Testis (tissue), 3 donors: ENCODE results near the gene ABHD17B. TPM values are rescaled to one million over a fixed set of nuclear protein-coding genes. Genes with fewer than 3 reads are reported as not detected.

Experiments
- DNase-seq: peaks from one replicate; pipeline ENCODE4 v3.0.0-alpha.2; 2019
- H3K27ac ChIP-seq, 2 donors: fragments of 200-600 bp; sonication (generic); one replicate each; pipeline ENCODE4 v1.5.1; 2019
- H3K27me3 ChIP-seq: fragments of 200-600 bp; sonication (generic); one replicate; pipeline ENCODE4 v1.5.1; 2019
- H3K36me3 ChIP-seq: fragments of 200-600 bp; sonication (generic); one replicate; pipeline ENCODE4 v1.5.1; 2017; ENCODE audit warnings: low read depth; ENCODE audit errors: missing control alignments
- H3K4me1 ChIP-seq: fragments of 200-600 bp; sonication (generic); one replicate; pipeline ENCODE4 v1.5.1; 2019
- H3K4me3 ChIP-seq, 2 donors: fragments of 200-600 bp; sonication (generic); one replicate each; pipeline ENCODE4 v1.5.1; 2017 to 2019
- H3K9me3 ChIP-seq: fragments of 200-600 bp; sonication (generic); one replicate; pipeline ENCODE4 v1.5.1; 2017
- CTCF ChIP-seq, 3 experiments: fragments of 450-650 bp in 2 of 3; fragments of 200-600 bp in 1 of 3; sonication (generic) in 1 of 3; IDR thresholded peaks; one replicate each; pipeline ENCODE4 v1.5.1; 2016 to 2019; ENCODE audit warnings: antibody characterized with exemption in 3 of 3, mild to moderate bottlenecking in 2 of 3, moderate library complexity in 1 of 3
- POLR2A ChIP-seq: fragments of 450-650 bp; IDR thresholded peaks from one replicate; pipeline ENCODE4 v1.6.1; 2017; ENCODE audit warnings: antibody characterized with exemption, mild to moderate bottlenecking, moderate library complexity
- WGBS, 2 donors: methylation state at CpG; one replicate each; pipeline ENCODE4 v1.1.5; 2018; 5-methylcytosine and 5-hydroxymethylcytosine counted together
- intact Hi-C: fragments of 100-400 bp; cut with DNase I; formaldehyde crosslinking; loops from one replicate; pipeline ENCODE4 v1.15.1; 2023; ENCODE audit warnings: low total_unique reads
- polyA plus RNA-seq: library from polyadenylated mRNA; stranded (reverse); fragments of 350-450 nt; fragmentation: Illumina TruSeq; extraction: RNeasy Lipid Tissue Mini Kit (QIAGEN cat#74804); gene quantifications from one replicate; pipeline ENCODE4 v1.2.3, GENCODE V29; 2014; ENCODE audit warnings: low read depth, low replicate concordance; ENCODE audit not compliant: insufficient read depth
- total RNA-seq, 2 donors: library from RNA; depleted of rRNA; stranded (reverse); fragments of >200 nt; gene quantifications; one replicate each; pipeline ENCODE4 v1.2.3, GENCODE V29; 2016

ABHD17B gene
- total and polyA plus RNA-seq, 3 donors from 2014 or later, result 31.3 to 42.2 (median 41.3) TPM

DNA sequence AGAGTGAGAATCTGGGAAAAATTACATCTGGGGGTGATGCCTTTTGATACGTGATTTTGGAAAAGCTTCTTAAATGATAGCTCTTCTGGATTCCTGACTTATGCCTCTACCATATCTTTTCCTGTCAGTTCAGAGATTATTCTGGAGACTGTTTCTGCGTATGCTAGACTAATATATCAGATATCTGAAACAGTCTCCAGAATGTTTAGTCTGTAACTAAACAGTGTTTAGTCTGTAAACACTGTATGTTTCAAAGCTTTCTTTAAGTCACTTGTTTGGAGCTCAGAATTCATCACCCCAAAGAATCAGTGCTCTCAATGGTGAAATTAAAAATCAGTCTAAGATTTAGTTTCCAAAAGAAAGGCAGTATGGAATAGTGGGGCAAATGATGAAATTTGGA is 20.2 kb upstream of the ABHD17B start:
- no peak overlapping the region for H3K27ac ChIP-seq

GRCh38 chr9:71929791-71930440 is 18.9 kb upstream of the ABHD17B start:
- H3K27ac ChIP-seq, result no peak overlapping the region
- no peaks in the 10 kb centered on the region for H3K9me3 ChIP-seq
- H3K36me3 ChIP-seq, result no peaks in the 10 kb centered on the region
- no peaks in the 10 kb centered on the region for H3K4me1 ChIP-seq
- WGBS, 2 donors, result 81 to 87% methylated on average over 2 of the region's 2 CpGs
- TF ChIP-seq POLR2A, result no peak
- TF ChIP-seq CTCF (IDR thresholded peaks at IDR 0.05), result no peak
- H3K4me3 ChIP-seq, result no peak overlapping the region
- DNase-seq, result no peak
- H3K27me3 ChIP-seq, result no peaks in the 10 kb centered on the region
- intact Hi-C loops, result no loop called here

More for the DNA sequence above, 20.2 kb upstream of the ABHD17B start:
- 84 to 94% methylated on average over 2 of the region's 2 CpGs for WGBS, 2 donors
- no peaks in the 10 kb centered on the region for H3K36me3 ChIP-seq
- no peaks in the 10 kb centered on the region for H3K4me1 ChIP-seq
- H3K9me3 ChIP-seq, result no peaks in the 10 kb centered on the region
- no peak overlapping the region for H3K4me3 ChIP-seq
- no peak for TF ChIP-seq CTCF (IDR thresholded peaks at IDR 0.05)
- no peak for TF ChIP-seq POLR2A
- no peak for DNase-seq
- no peaks in the 10 kb centered on the region for H3K27me3 ChIP-seq
- intact Hi-C loops, result no loop called here

- Histone ChIP-seq H3K4me3 (no peak overlapping the region), H3K9me3 (no peaks in the 10 kb centered on the region), H3K4me1 (no peaks in the 10 kb centered on the region), H3K27me3 (no peaks in the 10 kb centered on the region), H3K27ac (no peak overlapping the region), H3K36me3 (no peaks in the 10 kb centered on the region)
- DNase-seq, result no peak
- 93 to 95% methylated on average over 2 of the region's 2 CpGs for WGBS, 2 donors
- TF ChIP-seq CTCF (IDR thresholded peaks at IDR 0.05) (no peak), POLR2A (no peak)
- intact Hi-C loops, result no loop called here
Measured at GRCh38 chr9:71929223-71929622, 18.2 kb upstream of the ABHD17B start.

- intact Hi-C loops, result no loop called here
- Histone ChIP-seq H3K36me3 (no peaks in the 10 kb centered on the region), H3K4me1 (no peaks in the 10 kb centered on the region), H3K27ac (no peak overlapping the region), H3K4me3 (no peak overlapping the region), H3K9me3 (no peaks in the 10 kb centered on the region), H3K27me3 (no peaks in the 10 kb centered on the region)
- TF ChIP-seq POLR2A, result no peak
- no peak for TF ChIP-seq CTCF (IDR thresholded peaks at IDR 0.05)
- DNase-seq, result no peak
- WGBS, 2 donors, result 92% methylated on average over 2 of the region's 2 CpGs
Measured at GRCh38 chr9:71928806-71929205, 17.8 kb upstream of the ABHD17B start.

DNA sequence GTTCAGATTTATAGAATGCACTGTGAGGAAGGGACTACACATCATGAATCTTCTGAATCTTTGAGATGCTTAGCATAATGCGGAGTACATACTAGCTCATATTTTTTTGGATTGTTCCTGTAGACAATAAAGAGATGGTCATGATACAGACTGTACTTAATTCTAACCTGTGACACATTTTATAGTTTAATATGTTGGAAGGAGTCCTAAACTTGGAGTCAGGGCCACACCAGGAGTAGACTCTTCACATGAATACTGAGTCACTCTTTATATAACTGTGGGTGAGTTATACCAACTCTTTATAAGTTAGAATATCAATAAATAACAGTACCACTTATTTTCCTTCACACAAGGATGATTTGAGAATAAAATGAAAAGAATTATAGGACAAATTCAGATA is 17.4 kb upstream of the ABHD17B start:
- intact Hi-C loops, result no loop called here
- DNase-seq, result no peak
- no peak overlapping the region for H3K27ac ChIP-seq
- no peak overlapping the region for H3K4me3 ChIP-seq
- H3K4me1 ChIP-seq, result no peaks in the 10 kb centered on the region
- H3K27me3 ChIP-seq, result no peaks in the 10 kb centered on the region
- TF ChIP-seq POLR2A (no peak), CTCF (IDR thresholded peaks at IDR 0.05) (no peak)
- no peaks in the 10 kb centered on the region for H3K36me3 ChIP-seq
- 93 to 97% methylated on average over 1 of the region's 1 CpG for WGBS, 2 donors
- H3K9me3 ChIP-seq, result no peaks in the 10 kb centered on the region
